GM19193 (cell line): Measurements from ENCODE around the gene SPAG16.

Experiments
- POLR2A ChIP-seq: IDR thresholded peaks from 4 replicates; pipeline ENCODE4 v1.6.1; 2011; ENCODE audit not compliant: insufficient read depth, insufficient read length; ENCODE audit errors: extremely low read depth

Gene SPAG16

DNA sequence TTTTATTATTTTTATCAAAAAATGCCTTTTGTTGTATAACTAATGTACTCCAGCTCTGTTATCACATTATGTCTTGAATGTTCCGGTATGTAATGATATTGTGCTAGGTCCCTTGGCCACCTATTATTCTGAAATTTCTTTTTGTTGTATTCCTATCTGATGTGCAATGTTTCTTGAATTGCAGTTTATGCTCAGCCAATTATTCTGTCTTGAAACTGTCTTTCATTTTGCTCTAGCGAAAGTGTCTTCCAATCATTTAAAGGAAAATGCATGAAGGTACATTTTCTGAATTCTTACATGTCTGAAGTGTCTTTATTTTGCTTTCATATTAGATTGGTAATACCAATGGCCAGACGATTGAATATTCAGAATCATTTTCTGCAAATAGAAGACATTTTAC lies 277.5 kb downstream of the SPAG16 start:
- no peak for TF ChIP-seq POLR2A

DNA sequence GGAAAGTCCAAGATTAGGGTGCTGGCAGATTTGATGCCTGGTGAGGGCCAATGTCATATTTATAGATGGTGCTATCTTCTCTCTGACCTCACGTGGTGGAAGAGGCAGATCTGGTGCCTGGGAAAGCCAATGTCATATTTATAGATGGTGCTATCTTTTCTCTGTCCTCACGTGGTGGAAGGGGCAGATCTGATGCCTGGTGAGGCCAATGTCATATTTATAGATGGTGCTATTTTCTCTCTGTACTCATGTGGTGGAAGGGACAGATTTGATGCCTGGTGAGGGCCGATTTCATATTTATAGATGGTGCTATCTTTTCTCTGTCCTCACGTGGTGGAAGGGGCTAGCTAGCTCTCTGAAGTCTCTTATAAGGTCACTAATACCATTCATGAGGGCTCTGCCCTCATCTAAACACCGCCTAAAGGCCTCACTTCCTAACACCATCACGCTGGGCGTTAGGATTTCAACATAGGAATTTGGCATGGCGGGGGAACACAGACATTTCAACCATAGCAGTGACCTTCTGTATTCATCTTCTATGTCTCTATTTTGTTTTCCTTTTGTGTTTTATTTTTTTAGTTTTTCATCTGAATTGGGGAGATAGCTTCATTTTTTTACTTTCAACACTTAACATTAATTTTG lies 278.4 kb downstream of the SPAG16 start:
- TF ChIP-seq POLR2A: no peak

DNA sequence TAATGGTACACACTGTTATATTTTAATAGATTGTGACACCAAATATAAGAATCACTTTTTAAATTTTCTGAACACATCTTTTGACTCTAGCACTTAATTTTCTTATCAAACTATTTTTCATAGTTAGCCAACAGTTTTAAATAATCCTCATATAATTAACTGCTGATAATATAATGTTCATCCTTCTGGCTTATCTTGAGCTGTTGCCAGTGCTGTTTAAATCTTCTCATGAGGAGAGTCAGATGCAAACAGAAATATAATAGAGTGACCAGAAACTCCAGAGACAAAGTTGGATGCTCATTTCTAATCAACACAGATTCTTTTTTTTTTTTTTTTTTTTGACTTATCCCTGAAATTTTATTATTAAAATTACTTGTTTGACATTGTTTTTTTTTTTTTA lies 282.6 kb downstream of the SPAG16 start:
- no peak for TF ChIP-seq POLR2A

DNA sequence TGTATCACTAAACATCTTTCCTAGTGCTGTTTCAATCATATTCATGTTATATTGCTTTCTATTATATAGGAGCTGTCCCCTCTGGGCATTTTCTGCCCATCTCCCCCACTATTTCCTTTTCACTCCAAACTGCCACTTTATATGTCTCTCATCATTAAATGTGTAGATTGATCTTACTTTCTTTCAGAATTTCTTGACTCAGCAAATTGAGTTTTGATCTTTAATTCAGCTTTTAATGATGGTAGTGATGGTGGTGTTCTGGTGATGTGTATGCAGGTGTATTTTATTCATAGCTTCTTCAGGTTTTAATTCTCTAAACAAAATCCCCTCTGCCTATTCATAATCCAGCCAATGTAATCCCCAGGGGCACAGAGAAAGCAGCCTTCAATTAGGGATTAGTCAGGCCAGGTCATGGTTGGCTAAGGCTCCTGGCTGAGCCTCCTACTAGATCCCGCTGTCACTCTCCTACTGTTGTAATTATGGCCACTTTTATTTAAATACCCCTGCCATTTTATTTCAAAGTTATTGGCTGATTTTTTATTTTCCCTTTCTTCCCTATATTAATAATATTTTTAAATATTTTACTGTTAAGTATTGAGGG lies 325.4 kb downstream of the SPAG16 start:
- no peak for TF ChIP-seq POLR2A

DNA sequence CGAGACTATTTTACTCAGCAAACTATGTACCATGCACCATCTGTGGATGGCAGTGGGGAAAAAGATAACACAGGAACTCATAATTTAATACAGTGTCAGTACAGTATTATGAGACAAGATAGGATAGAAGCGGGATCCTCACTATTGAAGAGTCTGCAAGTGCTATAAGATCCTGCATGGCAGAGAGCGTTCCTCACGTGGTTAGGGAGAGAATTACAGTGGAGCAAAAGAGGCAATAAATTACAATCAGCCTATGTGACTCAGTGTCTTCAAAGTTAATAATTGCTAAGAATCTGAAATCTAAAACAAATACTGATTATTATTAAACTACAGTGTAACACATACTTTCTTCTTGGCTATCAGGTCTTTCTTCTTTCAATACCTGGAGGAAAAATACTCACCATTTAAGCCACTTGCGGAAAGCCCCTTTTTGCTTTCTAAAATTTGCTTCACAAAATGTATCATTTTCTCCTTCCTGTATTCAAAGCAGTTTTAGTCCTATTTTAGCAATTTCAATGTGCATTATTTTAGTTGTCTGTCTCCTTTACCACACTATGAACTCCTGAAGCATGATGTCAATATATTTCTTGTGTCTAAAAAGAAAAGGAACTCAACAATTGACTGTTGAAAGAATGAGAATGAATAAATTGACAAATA lies 342.9 kb downstream of the SPAG16 start:
- TF ChIP-seq POLR2A: no peak

DNA sequence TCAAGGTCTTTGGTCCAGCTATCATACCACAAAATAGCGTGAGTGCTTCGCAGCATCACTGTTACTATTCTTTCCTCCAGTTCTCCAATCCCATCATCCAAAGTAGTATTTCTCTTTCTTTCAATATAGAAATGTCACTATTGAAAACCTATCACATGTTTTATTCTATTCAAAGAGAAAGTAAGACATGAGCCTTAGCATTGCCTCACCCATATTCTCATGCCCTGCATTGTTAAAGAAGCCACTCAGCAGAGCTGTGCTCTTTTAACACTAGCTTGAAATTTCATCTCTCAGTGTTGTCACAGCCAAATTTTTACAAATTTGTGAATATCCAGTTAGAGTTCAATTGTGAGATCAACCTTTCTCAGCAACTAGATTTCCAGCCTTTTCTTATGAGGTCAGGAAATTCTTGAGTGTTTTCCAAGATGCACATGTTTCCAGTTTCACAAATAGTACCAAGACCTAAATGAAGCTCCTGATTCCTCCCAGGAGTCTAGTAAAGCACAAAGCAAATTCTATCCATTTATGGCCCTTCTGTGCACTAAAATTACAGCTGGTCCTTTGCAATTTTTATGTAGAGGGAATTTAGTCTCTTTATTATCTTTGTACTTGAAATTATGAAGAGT lies 343.7 kb downstream of the SPAG16 start:
- TF ChIP-seq POLR2A: no peak

DNA sequence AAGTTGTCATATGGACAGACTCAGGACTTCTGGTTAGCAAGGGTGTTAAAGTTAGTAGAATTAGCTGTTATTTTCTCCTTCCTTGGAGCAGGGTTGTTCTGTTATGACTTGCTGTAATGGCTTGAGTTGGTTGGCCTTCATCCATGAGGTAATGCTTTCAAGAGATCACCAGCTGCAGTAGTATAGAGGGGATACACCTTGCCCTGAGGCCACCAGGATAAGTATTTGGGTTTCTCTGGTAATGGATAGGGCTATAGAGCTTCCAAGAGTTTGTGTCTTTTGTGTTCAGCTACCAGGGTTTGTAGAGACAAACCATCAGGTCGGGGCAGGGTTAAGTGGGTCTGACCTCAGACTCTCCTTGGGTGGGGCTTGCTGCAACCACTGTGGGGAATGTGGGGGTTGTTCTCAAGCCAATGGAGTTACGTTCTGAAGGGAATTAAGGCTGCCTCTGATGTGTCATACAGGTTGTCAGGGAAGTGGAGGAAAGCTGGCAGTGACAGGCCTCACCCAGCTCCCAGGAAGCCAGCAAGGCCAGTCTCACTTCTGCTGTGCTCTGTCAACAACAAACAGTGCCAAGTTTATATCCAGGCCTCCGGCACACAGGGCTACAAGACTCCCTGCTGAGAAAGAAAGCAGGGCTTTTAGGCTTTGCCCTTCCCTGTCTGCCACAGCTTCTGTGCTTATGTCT lies 356.6 kb downstream of the SPAG16 start:
- no peak for TF ChIP-seq POLR2A

DNA sequence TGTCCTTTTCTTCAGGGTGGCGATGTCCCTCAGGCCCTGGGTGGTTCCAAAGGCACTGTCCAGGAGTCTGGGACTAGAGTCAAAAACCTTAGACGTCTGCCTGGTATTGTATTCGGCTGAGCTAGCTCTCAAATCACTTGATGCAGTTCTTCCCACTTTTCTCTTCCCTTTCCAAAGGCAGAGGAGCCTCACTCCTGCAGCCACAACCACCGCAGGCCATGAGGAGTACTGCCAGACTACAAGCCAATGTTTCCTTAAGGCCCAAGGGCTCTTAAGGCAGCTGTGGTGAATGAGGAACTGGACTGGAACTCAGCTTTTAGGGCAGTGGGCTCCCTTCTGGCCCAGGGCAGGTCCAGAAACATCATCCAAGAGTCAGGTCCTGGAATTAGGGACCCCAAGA lies 360.7 kb downstream of the SPAG16 start:
- TF ChIP-seq POLR2A: no peak

DNA sequence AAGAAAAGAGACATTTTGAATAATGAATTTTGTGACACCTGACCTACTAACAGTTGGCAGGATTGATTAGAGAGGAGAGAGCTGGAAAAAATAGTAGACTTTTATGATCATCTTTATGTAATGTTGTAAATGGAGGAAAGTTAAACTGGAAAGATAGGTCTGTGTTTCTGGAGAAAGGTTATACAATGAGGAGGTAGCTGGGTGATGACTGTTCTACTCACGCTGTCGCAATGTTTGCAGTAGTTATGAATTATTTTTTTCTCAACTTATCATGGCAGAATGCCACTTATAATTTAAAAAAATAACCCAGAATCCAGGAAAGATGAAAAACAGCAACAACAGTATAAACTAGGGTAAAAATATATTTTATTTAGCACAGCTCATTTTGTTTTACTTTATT lies 364.9 kb downstream of the SPAG16 start:
- no peak for TF ChIP-seq POLR2A

DNA sequence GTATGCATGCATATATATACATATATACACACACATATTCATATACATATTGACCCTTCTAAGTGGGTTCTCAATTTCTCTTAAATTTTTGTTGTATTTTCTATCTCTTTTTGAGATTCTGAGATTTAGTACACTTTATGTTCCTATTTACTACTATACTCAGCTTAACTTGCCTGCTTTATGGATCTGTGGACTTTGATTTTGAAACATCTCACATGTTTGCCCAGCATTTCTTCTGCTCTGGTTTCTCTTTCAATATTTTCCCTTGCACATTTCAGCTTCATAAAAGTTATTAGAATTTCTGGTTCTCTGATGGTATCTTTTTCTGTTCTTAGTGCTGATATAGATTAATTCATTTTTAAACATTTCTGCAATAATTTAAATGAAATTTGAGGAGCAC lies 380.6 kb downstream of the SPAG16 start:
- TF ChIP-seq POLR2A: no peak

DNA sequence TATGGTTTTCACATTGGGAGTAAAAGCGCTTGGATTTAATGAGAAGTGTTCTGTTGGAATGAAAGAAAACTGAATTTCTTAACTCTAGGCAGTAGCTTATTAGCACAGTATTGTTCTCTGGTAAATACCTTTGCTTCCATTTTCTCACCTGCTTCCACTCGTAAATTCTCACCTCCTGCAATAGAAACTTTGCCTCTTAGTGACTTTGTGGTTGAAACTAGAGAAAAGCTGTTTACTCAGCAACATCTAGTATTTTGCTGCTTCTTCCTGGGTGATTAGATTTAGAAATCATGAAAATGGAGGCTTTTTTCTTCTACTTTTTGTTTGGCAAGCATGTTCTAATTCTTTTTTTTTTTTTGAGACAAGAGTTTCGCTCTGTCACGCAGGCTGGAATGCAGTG lies 385.4 kb downstream of the SPAG16 start:
- TF ChIP-seq POLR2A: no peak

DNA sequence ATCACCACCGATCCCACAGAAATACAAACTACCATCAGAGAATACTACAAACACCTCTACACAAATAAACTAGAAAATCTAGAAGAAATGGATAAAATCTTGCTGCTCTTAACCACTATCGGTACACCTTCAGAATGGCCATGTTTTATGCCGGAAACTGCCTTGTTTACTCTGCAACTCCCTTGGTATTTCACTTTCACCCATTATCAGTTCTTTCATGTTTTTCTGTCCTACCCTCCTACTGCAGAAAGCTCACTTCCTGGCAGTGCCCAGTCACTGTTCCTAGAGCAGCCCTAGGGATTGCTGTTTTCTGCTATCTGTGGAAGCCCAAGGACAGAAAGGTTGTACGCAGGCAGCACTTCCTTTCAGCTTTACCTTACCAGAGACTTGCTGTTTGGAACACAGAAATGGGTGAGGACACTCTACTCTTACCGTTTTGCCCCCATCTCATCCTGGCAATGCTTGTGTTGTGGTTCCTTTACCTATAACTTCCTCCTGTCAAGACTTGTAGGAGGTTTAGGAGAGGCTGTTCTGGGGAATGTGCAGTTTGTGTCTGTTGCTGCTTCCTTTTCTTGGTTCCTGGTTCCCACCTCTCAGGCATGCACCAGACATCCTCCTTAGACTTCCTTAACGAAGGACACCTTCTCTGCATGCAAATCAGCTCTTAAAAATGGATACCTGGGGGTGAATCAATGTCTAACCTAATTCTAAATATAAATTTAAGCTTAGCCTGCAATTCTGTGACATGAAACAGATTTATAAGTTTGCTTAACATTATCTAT lies 394.4 kb downstream of the SPAG16 start:
- no peak for TF ChIP-seq POLR2A

DNA sequence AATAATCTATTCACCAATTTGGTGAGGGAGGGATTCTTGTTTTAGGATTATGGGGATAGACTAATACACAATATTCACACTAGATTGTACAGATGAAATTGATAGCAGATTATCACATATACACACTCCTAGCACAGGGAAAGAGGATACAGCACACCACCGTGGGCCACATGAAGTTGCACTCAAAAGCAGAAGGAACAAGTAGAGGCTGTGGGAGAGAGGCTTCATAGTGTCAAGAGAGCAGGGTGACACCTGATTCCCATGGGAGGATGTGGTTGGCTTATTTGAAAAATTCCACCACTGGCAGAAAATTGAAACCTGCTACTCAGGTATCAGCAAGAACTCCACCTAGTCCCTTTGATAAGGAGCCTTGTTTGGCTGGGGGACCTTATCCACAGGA lies 395.6 kb downstream of the SPAG16 start:
- no peak for TF ChIP-seq POLR2A

DNA sequence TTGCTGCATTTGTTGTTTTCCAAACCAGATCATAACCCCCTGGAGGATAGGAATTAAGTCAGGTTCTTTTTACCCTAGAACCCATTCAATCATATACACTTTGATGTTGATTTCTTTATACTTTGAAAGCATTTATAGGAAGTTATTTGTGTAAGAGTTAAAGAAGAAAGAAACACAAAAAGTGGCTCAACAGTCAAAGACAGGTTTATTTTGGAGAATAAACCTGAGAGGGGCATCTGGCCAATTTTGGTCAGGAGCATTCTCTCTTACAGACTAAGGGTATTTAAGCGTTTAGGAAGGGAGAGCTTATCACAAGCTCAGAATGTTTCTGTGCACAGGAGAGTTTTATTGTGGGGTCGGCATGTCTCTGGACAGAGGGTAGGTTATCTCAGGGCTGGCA lies 398.0 kb downstream of the SPAG16 start:
- TF ChIP-seq POLR2A: no peak
